K562 (cell line): ENCODE data around the gene OBP2A. TPM values are rescaled to one million over a fixed set of nuclear protein-coding genes. Genes with fewer than 3 reads are reported as not detected.
A peak's percentile ranks its signal among the peaks of the same experiment; 100 is the strongest.

Source experiments
- CREB5 ChIP-seq: fragments of 250-450 bp; sonication (Bioruptor Pico); IDR thresholded peaks from 2 replicates; pipeline ENCODE4 v1.5.0; 2020; ENCODE audit warnings: mild to moderate bottlenecking
- ETV1 ChIP-seq: fragments of 450-650 bp; conservative IDR thresholded peaks from 2 replicates; pipeline ENCODE4 v1.6.1; 2016; ENCODE audit warnings: missing genetic modification characterization, control low read depth, low read depth, missing compliant biosample characterization
- EZH2 ChIP-seq: IDR thresholded peaks from 2 replicates; pipeline ENCODE4 v1.6.1; 2012; ENCODE audit warnings: low read depth, mild to moderate bottlenecking, inconsistent platforms, low read length, borderline replicate concordance
- FOXK2 ChIP-seq, 2 experiments: fragments of 450-650 bp; IDR thresholded peaks in 1 of 2; conservative IDR thresholded peaks in 1 of 2; 2 replicates each; pipeline ENCODE4 v1.6.1; 2016; ENCODE audit warnings: low read depth in 2 of 2, mild to moderate bottlenecking in 1 of 2
- GABPA ChIP-seq: fragments of 200-800 bp; sonication (Bioruptor generic); conservative IDR thresholded peaks from 2 replicates; pipeline ENCODE4 v1.6.1; 2016; ENCODE audit warnings: low read depth, missing genetic modification characterization, missing compliant biosample characterization
- KDM2B ChIP-seq: fragments of 250-450 bp; sonication (Bioruptor Pico); IDR thresholded peaks from 2 replicates; pipeline ENCODE4 v1.8.0; 2021; ENCODE audit warnings: mild to moderate bottlenecking, moderate library complexity
- MAX ChIP-seq: sonication (generic); formaldehyde crosslinking; IDR thresholded peaks from 2 replicates; pipeline ENCODE4 v1.9.0; 2022; ENCODE audit warnings: mild to moderate bottlenecking, missing genetic modification reagents
- POLR2A ChIP-seq: fragments of 450-650 bp; conservative IDR thresholded peaks from 2 replicates; pipeline ENCODE4 v1.6.1; 2016
- POLR2AphosphoS5 ChIP-seq: IDR thresholded peaks from 2 replicates; pipeline ENCODE4 v1.6.1; 2011; ENCODE audit warnings: mild to moderate bottlenecking, low read depth, low read length, moderate library complexity; ENCODE audit not compliant: control insufficient read depth, insufficient read depth
- PREB ChIP-seq: sonication (generic); formaldehyde crosslinking; IDR thresholded peaks from 2 replicates; pipeline ENCODE4 v1.8.1; 2023; ENCODE audit warnings: mild to moderate bottlenecking, missing genetic modification reagents
- RB1 ChIP-seq: fragments of 450-650 bp; IDR thresholded peaks from 2 replicates; pipeline ENCODE4 v1.6.1; 2017; ENCODE audit warnings: low read depth, mild to moderate bottlenecking
- RERE ChIP-seq: sonication (generic); formaldehyde crosslinking; IDR thresholded peaks from 2 replicates; pipeline ENCODE4 v1.8.0; 2023; ENCODE audit warnings: missing genetic modification reagents, mild to moderate bottlenecking, borderline replicate concordance
- RFX1 ChIP-seq: fragments of 450-650 bp; IDR thresholded peaks from 2 replicates; pipeline ENCODE4 v1.6.1; 2016; ENCODE audit warnings: mild to moderate bottlenecking, moderate library complexity
- SP1 ChIP-seq: sonication (generic); formaldehyde crosslinking; IDR thresholded peaks from 2 replicates; pipeline ENCODE4 v1.8.1; 2022; ENCODE audit warnings: mild to moderate bottlenecking, missing genetic modification reagents
- SPI1 ChIP-seq: IDR thresholded peaks from 2 replicates; pipeline ENCODE4 v1.6.1; 2011; ENCODE audit warnings: low read depth, low read length, control low read depth, borderline replicate concordance
- YBX1 ChIP-seq: fragments of 450-650 bp; IDR thresholded peaks from 2 replicates; pipeline ENCODE4 v1.7.1; 2016; ENCODE audit warnings: mild to moderate bottlenecking
- ZBTB9 ChIP-seq: fragments of 450-650 bp; formaldehyde crosslinking; IDR thresholded peaks from 2 replicates; pipeline ENCODE4 v1.4.0; 2020; ENCODE audit warnings: mild to moderate bottlenecking, moderate library complexity
- ZFX ChIP-seq: sonication (generic); formaldehyde crosslinking; IDR thresholded peaks from 2 replicates; pipeline ENCODE4 v1.8.0; 2022; ENCODE audit warnings: mild to moderate bottlenecking, missing genetic modification reagents, moderate library complexity
- ZNF175 ChIP-seq: fragments of 200-800 bp; sonication (Bioruptor generic); IDR thresholded peaks from 2 replicates; pipeline ENCODE4 v1.6.1; 2016; ENCODE audit warnings: low read depth, mild to moderate bottlenecking, missing genetic modification characterization, missing compliant biosample characterization
- polyA plus RNA-seq, 8 experiments: library from polyadenylated mRNA; depleted of rRNA in 4 of 8; stranded (reverse) in 5 of 8; unstranded in 3 of 8; fragments of >200 nt; fragmentation: Nextera tagmentation in 2 of 8; fragmentation: Illumina TruSeq in 1 of 8; extraction: Ambion mirVana in 2 of 8; extraction: Trizol in 1 of 8; gene quantifications; 2 replicates each; pipeline versions ENCODE4 v1.2.1 to v1.2.3, GENCODE V29; 2011 to 2014; ENCODE audit warnings: inconsistent platforms in 1 of 8, missing spikeins in 1 of 8
- total RNA-seq, 7 experiments: library from RNA; depleted of rRNA in 6 of 7; stranded (reverse); fragments of >200 nt in 6 of 7; fragmentation: Illumina TruSeq in 2 of 7; extraction: Trizol in 2 of 7; gene quantifications; 2 replicates each; pipeline versions ENCODE4 v1.2.1 to v1.2.3, GENCODE V29; 2011 to 2021; ENCODE audit warnings: low replicate concordance in 1 of 7

OBP2A gene
- total and polyA plus RNA-seq, 9 of the 15 experiments (the other 6 are each of a cell fraction or from before 2014, with no cell fraction given) = not detected

- TF ChIP-seq SPI1 (0 out of 2 replicates have a peak, but pooled peaks have one; percentile 10), YBX1 (no peak), RFX1 (no peak), RERE (CRISPR knock-in tag) (no peak), RB1 (no peak), PREB (CRISPR knock-in tag) (no peak), ZFX (no peak), GABPA (0 out of 2 replicates have a peak, but pooled peaks have one; percentile 30), KDM2B (no peak), FOXK2 (conservative IDR thresholded peaks at IDR 0.05 in 1 of 2, IDR thresholded peaks at IDR 0.05 in 1 of 2; ENCODE audit: low read depth in 2 of 2) (no peak), SP1 (CRISPR knock-in tag) (no peak), POLR2AphosphoS5 (no peak), POLR2A (no peak), ETV1 (tag) (peak; percentile 69), MAX (CRISPR knock-in tag) (no peak), CREB5 (CRISPR knock-in tag) (no peak), ZNF175 (no peak), EZH2 (no peak), ZBTB9 (CRISPR knock-in tag) (no peak)
Measured at GRCh38 chr9:135519179-135519971, 26.6 kb upstream of the OBP2A start (continued).
